ENCODE measurements around the gene AGTPBP1.
"Not testable (repeated sequence)": the region's sequence is repeated elsewhere in the genome, so short reads cannot be mapped to it uniquely, and the experiment has no call there.

The AGTPBP1 gene

GRCh38 chr9:85631809-85632208 lies 109.9 kb downstream of the AGTPBP1 start:
- DNase-seq: no peak

DNA sequence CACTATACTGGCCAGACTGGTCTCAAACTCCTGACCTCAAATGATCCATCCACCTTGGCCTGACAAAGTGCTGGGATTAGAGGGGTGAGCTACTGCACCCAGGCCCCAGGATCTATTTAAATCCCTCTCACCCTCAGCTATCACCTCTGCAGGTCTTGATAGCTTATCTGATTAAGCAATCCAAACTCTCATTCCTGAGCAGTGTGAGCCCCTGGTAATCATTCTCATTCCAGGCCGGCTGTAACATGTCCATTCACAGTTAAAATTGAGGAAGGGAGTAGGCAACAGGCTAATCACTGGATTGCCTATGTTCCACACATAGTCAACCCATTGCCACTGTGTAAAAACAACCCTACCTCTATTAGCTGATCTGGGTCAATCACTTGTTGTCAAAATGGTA lies 111.1 kb downstream of the AGTPBP1 start:
- DNase-seq: no peak

- DNase-seq: no peak
Observed at GRCh38 chr9:85617141-85617670, 124.5 kb downstream of the AGTPBP1 start.

DNA sequence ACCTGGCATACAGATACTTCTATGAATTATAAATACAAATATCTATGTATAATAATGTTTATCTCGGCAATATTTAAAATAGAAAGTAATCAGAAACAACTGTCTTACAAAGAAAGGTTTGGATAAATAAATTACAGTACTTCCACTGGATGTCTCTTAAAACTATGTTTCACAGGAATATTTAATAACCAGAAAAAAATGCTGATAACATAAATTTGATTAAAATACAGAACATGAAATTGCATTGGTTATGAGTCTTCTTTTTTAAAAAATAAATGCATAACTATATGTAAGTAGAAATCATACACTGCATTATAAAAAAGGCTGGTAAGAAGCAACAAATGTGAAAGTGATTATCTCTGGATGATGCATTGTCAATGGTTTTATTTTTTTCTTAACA lies 126.0 kb downstream of the AGTPBP1 start:
- no peak for DNase-seq

- peak in 5 of 14 donors; percentile 10 to 68 (median 43) for DNase-seq
Observed at GRCh38 chr9:85610074-85610860, 131.5 kb downstream of the AGTPBP1 start.

DNA sequence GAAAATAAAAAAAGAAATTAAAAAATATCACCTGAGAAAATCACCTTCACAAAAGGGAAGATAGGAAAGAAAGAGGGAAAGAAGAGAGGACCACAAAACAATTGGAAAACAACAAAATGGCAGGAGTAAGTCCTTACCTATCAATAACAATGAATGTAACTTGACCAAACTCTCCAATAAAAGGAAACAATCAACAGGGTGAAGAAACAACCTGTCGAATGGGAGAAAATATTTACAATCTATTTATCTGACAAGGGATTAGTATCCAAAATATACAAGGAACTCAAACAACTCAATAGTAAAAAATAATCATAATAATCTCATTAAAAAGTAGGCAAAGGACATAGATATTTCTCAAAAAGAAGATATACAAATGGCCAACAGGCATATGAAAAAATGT lies 135.8 kb downstream of the AGTPBP1 start:
- DNase-seq: no peak

- no peak for DNase-seq
Observed at GRCh38 chr9:85603936-85604335, 137.8 kb downstream of the AGTPBP1 start.

GRCh38 chr9:85602742-85603141 lies 139.0 kb downstream of the AGTPBP1 start:
- DNase-seq: no peak

DNA sequence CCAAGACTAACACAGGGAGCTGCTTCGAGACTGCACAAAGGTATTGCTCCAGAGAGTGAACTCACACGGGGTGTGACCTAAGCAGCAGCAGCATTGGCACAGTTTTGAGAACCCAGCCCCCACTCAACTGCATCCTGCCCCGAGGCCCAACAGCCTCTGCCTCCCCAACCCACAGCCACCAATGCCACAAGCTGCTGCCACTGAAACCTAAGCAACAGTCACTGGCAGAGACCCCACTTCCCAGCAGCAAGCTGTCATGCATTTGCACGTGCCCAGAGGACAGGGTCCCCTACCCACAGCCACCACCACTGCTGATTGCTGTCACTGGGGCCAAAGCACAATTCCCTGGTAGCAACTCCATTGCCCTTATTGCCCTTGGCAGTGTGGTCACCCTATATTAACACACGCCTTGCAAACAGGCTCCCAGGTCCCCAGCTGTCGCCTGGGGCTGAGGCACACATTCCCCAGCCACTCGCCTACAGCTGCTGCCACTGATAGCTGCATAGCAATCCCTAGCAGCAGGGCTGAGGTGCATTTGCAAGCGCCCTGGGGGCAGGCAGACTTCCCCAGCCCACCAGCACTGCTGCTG lies 141.0 kb downstream of the AGTPBP1 start:
- DNase-seq: no peak

GRCh38 chr9:85599540-85600105 lies 142.1 kb downstream of the AGTPBP1 start:
- DNase-seq: no peak

- DNase-seq: no peak
Observed at GRCh38 chr9:85594316-85594715, 147.4 kb downstream of the AGTPBP1 start.

- DNase-seq: no peak
Observed at GRCh38 chr9:85586684-85587083, 155.1 kb downstream of the AGTPBP1 start.

DNA sequence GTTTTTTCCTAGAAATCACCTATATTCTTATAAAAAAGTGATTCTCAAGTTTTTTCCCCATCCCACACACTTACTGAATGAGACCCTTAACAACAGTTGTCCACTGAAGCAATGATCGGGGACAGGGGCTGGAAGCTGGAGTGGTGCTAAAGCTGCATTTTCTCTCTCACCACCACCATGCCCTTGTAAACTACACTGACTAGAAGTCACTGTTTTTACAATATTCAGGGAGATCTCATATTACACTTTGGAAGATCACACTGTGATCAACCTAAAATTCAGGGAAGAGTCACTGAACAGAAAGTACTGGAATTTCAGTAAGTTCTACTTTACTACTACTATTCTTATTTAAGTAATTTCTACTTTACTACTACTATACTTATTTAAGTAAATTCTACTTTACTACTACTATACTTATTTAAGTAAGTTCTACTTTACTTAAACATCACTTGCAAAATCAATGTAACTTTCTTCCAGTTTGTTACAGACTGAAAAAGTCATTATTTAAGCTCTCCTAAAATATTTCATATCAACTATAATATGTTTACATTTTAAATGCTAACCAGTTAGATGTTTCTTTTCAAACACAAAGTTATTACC lies 164.3 kb downstream of the AGTPBP1 start:
- DNase-seq: no peak

DNA sequence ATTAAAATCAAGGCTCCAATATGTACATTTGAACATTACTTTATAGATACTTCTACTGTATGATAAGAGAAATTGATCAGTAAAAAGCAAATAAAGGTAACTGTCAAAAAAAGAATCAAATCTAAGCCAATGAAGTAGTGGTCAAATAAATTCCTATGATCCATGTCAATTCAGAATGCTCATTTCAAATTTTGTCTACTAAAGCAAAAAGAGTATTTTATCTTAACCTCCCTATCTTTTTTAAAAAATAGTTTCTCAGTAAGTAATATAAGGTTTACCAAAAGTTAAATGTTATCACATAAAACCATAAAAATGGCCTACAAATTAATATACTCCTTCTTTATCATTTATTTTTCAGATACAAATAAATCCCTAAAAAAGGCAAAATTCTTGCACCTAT lies 165.9 kb downstream of the AGTPBP1 start:
- DNase-seq: no peak

DNA sequence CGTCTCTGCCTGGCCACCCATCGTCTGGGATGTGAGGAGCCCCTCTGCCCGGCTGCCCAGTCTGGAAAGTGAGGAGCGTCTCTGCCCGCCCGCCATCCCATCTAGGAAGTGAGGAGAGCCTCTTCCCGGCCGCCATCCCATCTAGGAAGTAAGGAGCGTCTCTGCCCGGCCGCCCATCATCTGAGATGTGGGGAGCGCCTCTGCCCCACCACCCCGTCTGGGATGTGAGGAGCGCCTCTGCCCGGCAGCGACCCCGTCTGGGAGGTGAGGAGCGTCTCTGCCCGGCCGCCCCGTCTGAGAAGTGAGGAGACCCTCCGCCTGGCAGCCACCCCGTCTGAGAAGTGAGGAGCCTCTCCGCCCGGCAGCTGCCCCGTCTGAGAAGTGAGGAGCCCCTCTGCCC lies 168.2 kb downstream of the AGTPBP1 start:
- not testable (repeated sequence) for DNase-seq

- not testable (repeated sequence) for DNase-seq
Observed at GRCh38 chr9:85572917-85573316, 168.8 kb downstream of the AGTPBP1 start.

DNA sequence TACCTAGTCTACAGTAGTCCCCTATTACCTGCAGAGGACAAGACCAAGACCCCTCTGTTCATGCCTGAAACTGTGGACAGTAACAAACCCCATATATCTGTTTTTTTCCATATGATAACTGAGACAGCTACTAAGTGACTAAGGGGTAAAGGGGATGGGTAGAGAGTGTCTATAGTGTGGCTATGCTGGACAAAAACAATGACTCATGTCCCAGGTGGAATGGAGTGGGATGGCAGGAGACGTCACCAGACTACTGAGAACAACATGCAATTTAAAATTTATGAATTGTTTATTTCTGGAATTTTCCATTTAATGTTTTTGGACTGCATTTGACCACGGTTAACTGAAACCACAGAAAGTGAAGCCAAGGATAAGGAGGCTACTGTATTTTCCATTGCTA lies 171.8 kb downstream of the AGTPBP1 start:
- DNase-seq: no peak

- no peak for DNase-seq
Observed at GRCh38 chr9:85559526-85559925, 182.2 kb downstream of the AGTPBP1 start.

GRCh38 chr9:85554349-85554748 lies 187.4 kb downstream of the AGTPBP1 start:
- DNase-seq: no peak

DNA sequence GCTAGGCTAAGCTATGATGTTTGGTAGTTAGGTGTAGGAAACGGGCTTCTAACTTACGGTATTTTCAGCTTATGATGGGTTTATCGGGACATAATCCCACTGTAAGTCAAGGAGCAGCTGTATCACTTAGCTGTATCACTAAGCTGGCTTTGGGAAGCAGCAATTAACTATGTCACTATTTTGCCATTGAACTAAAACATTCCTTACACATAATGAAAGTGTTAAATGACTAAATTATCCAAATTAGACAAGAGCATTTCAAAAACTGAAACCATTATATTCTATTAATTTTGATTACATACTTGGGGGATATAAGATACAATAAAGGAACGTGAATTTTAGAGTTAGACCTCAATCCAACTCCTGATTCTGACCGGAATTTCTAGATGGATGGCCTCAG lies 188.3 kb downstream of the AGTPBP1 start:
- no peak for DNase-seq

DNA sequence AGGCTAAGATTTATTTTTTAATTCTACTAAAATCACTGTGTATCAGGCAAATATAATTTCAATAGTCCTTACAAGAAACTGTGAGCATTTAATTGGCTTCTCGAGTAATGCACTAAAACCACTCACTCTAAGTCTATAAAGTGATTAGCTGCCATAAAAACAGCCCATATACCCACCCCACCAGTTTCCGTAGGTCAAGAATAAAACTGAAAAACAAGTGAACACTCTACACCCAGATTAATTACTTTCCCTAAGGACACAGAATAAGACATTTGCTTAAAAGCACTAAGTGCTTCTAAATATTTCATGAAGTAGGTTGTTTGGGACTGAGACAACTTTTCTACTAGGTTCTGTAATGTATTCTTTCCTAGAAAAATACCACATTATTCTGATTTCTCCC lies 194.2 kb downstream of the AGTPBP1 start:
- no peak for DNase-seq

GRCh38 chr9:85543196-85543595 lies 198.6 kb downstream of the AGTPBP1 start:
- no peak for DNase-seq

DNA sequence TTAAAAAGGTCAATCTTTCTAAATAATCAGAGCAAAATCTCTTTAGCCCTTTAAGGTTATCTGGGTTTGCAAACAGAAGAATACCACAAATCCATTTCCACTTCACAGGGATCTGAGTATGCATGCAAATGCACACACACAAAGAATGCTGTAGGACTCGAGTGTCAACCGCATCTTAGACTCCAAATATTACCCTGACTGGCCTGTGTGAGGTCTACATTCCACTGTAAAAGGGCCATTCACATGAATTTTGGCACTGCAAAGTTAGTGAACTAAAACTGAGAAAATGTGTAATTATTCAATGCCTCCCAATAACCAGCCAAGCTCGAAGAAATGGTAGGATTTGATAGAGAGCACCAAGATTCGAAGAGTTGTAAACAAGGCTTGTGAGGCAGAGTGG lies 199.9 kb downstream of the AGTPBP1 start:
- DNase-seq: no peak

Measured in C1 segment of cervical spinal cord (tissue), 14 donors.